GM10266 (cell line): ENCODE data around the gene GPLD1.

Experiments
- DNase-seq: peaks from one replicate; pipeline ENCODE4 v3.0.0; 2012; ENCODE audit errors: extremely low spot score
- TF ChIP-seq, protein P1 (sequence below): IDR thresholded peaks from 2 replicates; pipeline ENCODE4 v1.5.1; 2012; ENCODE audit warnings: mild to moderate bottlenecking, low read depth; ENCODE audit not compliant: control insufficient read depth, insufficient read depth; ENCODE audit errors: missing control alignments

The GPLD1 gene

DNA sequence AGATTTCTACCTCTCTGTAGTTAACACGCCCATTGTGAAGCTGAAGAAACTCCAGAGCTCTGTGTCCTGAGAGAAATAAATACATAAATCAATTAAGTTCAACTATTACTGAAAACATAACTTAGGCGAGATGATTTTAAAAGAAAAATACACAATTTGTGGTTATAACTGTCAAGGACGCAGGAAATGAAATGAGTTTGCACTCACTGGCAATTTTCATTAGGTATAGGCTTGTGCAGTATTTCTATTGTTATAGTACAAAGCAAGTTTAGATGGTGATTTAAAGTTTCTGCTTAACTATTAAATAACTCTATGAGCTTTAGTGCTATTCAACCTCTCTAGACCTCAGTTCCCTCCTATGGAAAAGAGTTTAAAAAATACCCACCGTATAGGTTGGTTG is 3.3 kb downstream of the GPLD1 start:
- TF ChIP-seq, protein P1, sequence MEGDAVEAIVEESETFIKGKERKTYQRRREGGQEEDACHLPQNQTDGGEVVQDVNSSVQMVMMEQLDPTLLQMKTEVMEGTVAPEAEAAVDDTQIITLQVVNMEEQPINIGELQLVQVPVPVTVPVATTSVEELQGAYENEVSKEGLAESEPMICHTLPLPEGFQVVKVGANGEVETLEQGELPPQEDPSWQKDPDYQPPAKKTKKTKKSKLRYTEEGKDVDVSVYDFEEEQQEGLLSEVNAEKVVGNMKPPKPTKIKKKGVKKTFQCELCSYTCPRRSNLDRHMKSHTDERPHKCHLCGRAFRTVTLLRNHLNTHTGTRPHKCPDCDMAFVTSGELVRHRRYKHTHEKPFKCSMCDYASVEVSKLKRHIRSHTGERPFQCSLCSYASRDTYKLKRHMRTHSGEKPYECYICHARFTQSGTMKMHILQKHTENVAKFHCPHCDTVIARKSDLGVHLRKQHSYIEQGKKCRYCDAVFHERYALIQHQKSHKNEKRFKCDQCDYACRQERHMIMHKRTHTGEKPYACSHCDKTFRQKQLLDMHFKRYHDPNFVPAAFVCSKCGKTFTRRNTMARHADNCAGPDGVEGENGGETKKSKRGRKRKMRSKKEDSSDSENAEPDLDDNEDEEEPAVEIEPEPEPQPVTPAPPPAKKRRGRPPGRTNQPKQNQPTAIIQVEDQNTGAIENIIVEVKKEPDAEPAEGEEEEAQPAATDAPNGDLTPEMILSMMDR = no peak
- DNase-seq = no peak

DNA sequence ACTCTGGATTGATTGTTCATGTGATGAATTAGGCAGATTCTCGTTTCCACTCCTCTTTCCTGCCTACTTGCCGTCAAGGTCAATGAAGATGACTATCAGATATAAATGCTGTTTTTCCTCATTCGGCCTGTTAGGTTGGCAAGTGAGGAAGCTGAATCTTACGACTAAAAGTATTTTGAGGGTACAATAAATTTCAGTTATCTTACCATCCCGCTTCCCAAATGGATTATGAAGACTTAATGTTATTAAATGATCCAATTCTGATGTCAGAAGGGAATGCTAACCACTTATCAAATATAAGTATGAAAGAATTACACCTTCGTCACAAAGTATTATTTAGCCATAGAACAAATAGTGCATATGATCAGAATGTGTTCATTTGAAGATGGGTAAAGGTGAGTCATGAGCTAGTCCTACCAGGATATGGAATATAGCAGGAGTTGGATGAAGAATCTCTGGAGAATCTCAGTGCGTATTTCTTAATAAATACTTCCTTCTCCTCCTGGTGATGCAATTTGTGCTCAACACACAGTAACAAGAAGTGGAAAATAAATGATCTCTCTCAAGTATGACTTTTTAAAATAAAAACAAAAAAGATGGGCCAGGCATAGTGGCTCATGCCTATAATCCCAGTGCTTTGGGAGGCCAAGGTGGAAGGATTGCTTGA is 4.6 kb downstream of the GPLD1 start:
- TF ChIP-seq, protein P1 = no peak

DNA sequence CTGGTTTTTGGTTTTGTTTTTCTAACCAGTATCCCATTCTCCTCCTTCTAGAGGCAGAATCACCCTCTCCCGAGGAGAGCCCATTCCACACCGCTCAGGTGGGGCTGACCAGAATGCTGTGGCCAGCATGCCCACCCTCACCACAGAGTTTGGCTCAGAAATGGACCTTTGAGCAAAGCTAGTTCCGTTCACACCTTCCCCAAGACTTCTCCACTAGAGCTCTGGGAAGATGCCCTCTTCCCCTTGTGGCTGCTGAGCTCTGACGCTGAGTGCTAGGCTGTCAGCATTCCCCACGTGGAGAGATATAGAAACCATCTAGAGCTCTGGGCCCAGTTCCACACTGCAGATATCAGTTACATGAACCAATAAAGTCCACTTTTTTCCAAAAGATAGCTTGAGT is 7.9 kb downstream of the GPLD1 start:
- DNase-seq = no peak
- TF ChIP-seq, protein P1 = no peak

More for the DNA sequence above, 4.6 kb downstream of the GPLD1 start:
- DNase-seq = no peak

DNA sequence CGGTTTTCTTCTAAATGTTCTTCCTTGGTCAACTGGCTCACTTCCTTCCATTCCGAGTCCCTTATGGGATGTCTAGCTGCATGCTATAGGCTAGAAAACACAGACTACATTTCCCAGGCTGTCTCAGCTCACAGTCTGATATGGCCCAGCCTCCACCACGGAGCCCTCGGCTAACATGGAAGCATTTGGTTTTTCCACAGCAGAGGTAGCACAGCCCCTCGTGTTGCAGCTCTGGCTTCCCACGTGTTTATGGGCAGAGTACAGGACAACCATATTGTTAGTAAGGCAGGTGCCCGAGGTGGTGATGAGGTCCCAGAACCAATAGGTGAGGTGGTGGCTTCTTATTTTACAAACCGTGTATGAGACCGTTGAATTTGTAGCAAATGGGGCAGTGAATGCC is 8.7 kb downstream of the GPLD1 start:
- no peak for DNase-seq
- TF ChIP-seq, protein P1 = no peak

DNA sequence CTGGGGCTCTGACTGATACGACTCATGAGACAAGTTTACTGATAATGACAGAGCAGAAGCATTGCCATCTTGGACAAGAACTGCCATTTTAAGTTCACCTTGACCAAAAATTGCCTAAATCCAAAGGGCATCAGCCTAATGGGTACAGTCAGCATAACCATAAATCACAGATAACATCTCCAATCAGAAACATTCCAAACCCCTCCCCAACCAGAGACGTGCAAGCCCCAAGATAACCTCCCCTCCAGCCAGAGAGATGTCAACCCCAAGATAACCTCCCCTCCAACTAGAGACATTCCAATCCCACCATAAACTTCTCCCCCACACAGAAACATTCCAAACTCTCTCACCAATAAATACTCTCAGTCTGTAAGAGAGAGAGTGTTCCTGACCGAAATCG is 10.5 kb downstream of the GPLD1 start:
- TF ChIP-seq, protein P1 = no peak
- no peak for DNase-seq

DNA sequence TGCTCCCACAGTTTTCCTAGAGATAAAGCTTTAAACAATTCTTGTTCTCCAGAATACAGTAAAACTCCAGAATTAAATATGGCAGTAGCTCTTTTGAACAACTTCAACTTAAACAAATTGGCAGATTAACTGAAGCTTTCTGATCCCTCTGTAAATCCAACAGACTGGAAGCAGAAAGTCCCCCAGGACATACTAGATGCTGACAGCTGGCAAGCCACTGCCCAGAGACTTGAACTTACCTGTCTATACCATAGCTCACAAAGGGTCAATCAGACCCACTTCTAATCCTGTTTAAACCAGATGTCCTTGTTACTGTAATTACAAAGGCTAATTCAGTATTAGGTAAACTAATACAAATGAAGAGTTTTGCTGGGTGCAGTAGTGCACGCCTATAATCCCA is 12.3 kb downstream of the GPLD1 start:
- no peak for DNase-seq
- TF ChIP-seq, protein P1 = no peak

DNA sequence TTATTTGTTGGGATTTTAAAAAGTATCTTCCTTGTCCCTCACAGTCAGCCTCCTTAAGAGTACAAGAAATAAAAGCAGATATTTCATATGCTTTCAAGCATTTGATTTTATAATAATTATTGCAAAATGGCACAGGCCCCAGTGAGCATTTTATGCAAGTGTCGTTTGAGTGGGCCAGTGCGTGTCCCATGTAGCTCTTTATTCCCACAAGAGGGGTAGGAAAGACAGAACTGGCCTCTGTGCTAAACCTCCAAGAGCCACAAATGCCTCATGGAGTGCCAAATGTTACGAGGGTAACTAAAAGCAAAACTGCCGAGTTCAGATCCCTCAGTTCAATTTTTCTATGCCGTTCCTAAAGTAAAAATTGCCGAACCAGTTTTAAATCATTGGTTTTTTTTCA is 12.7 kb downstream of the GPLD1 start:
- TF ChIP-seq, protein P1 = no peak
- no peak for DNase-seq
